ENCODE measurements around the gene ROS1. TPM values are rescaled to one million over a fixed set of nuclear protein-coding genes. Genes with fewer than 3 reads are reported as not detected.
"Not testable (repeated sequence)": the region's sequence is repeated elsewhere in the genome, so short reads cannot be mapped to it uniquely, and the experiment has no call there.

The ROS1 gene
- total RNA-seq, 1 donor from 2014 or later = under 0.01 TPM

GRCh38 chr6:117389227-117390057 is 36.3 kb downstream of the ROS1 start:
- no peaks in the 10 kb centered on the region for H3K4me1 ChIP-seq (ENCODE audit: control insufficient read depth in 3 of 3, insufficient read depth in 3 of 3, low read length in 3 of 3)
- no peaks in the 10 kb centered on the region for H3K36me3 ChIP-seq (ENCODE audit: control insufficient read depth in 3 of 3, insufficient read depth in 3 of 3, low read length in 3 of 3)
- no peak overlapping the region for H3K9ac ChIP-seq (ENCODE audit: low read depth in 1 of 3, low read length in 3 of 3)
- H3K9me3 ChIP-seq (ENCODE audit: control insufficient read depth in 3 of 3, low read length in 3 of 3) = no peaks in the 10 kb centered on the region
- no peak overlapping the region for H3K27ac ChIP-seq (ENCODE audit: low read depth, low read length)
- H3K27me3 ChIP-seq (ENCODE audit: control insufficient read depth in 3 of 3, insufficient read depth in 3 of 3, low read length in 3 of 3) = no peaks in the 10 kb centered on the region
- H3K4me3 ChIP-seq (ENCODE audit: low read length in 3 of 3) = no peak overlapping the region

GRCh38 chr6:117387454-117387974 is 38.2 kb downstream of the ROS1 start:
- no peaks in the 10 kb centered on the region for H3K27me3 ChIP-seq (ENCODE audit: control insufficient read depth in 3 of 3, insufficient read depth in 3 of 3, low read length in 3 of 3)
- no peaks in the 10 kb centered on the region for H3K36me3 ChIP-seq (ENCODE audit: control insufficient read depth in 3 of 3, insufficient read depth in 3 of 3, low read length in 3 of 3)
- H3K9ac ChIP-seq (ENCODE audit: low read depth in 1 of 3, low read length in 3 of 3) = no peak overlapping the region
- H3K27ac ChIP-seq (ENCODE audit: low read depth, low read length) = no peak overlapping the region
- no peaks in the 10 kb centered on the region for H3K4me1 ChIP-seq (ENCODE audit: control insufficient read depth in 3 of 3, insufficient read depth in 3 of 3, low read length in 3 of 3)
- H3K4me3 ChIP-seq (ENCODE audit: low read length in 3 of 3) = no peak overlapping the region
- H3K9me3 ChIP-seq (ENCODE audit: control insufficient read depth in 3 of 3, low read length in 3 of 3) = no peaks in the 10 kb centered on the region

DNA sequence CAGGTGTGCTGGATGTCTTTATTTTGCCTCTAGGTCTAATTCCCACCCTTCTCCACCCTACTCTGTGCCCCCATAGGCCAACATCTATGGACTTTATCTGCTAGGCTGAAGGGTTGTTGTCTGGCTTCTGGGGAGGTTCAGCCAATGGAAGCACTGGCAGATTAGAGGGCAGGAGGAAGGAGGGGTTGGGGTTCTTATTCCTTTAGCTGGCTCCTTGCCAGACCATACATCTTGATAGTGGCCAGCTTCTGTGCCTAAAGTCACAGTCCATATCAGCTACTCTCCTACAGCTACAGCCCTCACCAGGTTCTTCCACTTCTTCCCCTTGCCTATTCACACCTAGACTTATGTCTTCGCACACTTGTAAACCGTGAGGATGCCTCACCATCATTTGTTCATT is 41.1 kb downstream of the ROS1 start:
- H3K4me3 ChIP-seq (ENCODE audit: low read length in 3 of 3) = no peak overlapping the region

GRCh38 chr6:117381749-117382148 is 44.0 kb downstream of the ROS1 start:
- no peaks in the 10 kb centered on the region for H3K27me3 ChIP-seq (ENCODE audit: control insufficient read depth in 3 of 3, insufficient read depth in 3 of 3, low read length in 3 of 3)
- no peaks in the 10 kb centered on the region for H3K4me1 ChIP-seq (ENCODE audit: control insufficient read depth in 3 of 3, insufficient read depth in 3 of 3, low read length in 3 of 3)
- no peaks in the 10 kb centered on the region for H3K9me3 ChIP-seq (ENCODE audit: control insufficient read depth in 3 of 3, low read length in 3 of 3)
- H3K27ac ChIP-seq (ENCODE audit: low read depth, low read length) = no peak overlapping the region
- H3K9ac ChIP-seq (ENCODE audit: low read depth in 1 of 3, low read length in 3 of 3) = no peak overlapping the region
- H3K36me3 ChIP-seq (ENCODE audit: control insufficient read depth in 3 of 3, insufficient read depth in 3 of 3, low read length in 3 of 3) = no peaks in the 10 kb centered on the region
- no peak overlapping the region for H3K4me3 ChIP-seq (ENCODE audit: low read length in 3 of 3)

More for the DNA sequence above, 41.1 kb downstream of the ROS1 start:
- Histone ChIP-seq H3K9ac (ENCODE audit: low read depth in 1 of 3, low read length in 3 of 3) (no peak overlapping the region), H3K27me3 (ENCODE audit: control insufficient read depth in 3 of 3, insufficient read depth in 3 of 3, low read length in 3 of 3) (no peaks in the 10 kb centered on the region), H3K9me3 (ENCODE audit: control insufficient read depth in 3 of 3, low read length in 3 of 3) (no peaks in the 10 kb centered on the region), H3K36me3 (ENCODE audit: control insufficient read depth in 3 of 3, insufficient read depth in 3 of 3, low read length in 3 of 3) (no peaks in the 10 kb centered on the region), H3K27ac (ENCODE audit: low read depth, low read length) (no peak overlapping the region), H3K4me1 (ENCODE audit: control insufficient read depth in 3 of 3, insufficient read depth in 3 of 3, low read length in 3 of 3) (no peaks in the 10 kb centered on the region)

- Histone ChIP-seq H3K9me3 (ENCODE audit: control insufficient read depth in 3 of 3, low read length in 3 of 3) (no peaks in the 10 kb centered on the region), H3K36me3 (ENCODE audit: control insufficient read depth in 3 of 3, insufficient read depth in 3 of 3, low read length in 3 of 3) (no peaks in the 10 kb centered on the region), H3K27me3 (ENCODE audit: control insufficient read depth in 3 of 3, insufficient read depth in 3 of 3, low read length in 3 of 3) (no peaks in the 10 kb centered on the region), H3K4me1 (ENCODE audit: control insufficient read depth in 3 of 3, insufficient read depth in 3 of 3, low read length in 3 of 3) (no peaks in the 10 kb centered on the region), H3K27ac (ENCODE audit: low read depth, low read length) (no peak overlapping the region), H3K9ac (ENCODE audit: low read depth in 1 of 3, low read length in 3 of 3) (no peak overlapping the region), H3K4me3 (ENCODE audit: low read length in 3 of 3) (no peak overlapping the region)
Measured at GRCh38 chr6:117380298-117380697, 45.4 kb downstream of the ROS1 start.

DNA sequence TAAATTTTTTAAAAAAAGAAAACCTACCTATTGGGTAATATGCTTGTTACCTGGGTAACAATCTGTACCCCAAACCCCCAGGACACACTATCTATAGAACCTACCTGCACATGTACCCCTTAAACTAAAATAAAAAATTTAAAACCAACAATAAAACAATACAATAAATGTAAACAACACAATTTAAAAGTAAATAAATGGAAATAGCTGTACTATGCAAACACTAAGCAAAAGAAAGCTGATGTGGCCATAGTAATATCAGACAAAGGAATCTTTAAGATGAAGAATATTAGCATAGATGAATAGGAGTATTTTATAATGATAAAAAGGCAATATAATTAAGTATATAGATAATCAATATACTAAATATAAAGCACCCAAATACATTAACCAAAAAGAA is 50.3 kb downstream of the ROS1 start:
- Histone ChIP-seq H3K36me3 (ENCODE audit: control insufficient read depth in 3 of 3, insufficient read depth in 3 of 3, low read length in 3 of 3) (no peaks in the 10 kb centered on the region), H3K4me1 (ENCODE audit: control insufficient read depth in 3 of 3, insufficient read depth in 3 of 3, low read length in 3 of 3) (no peaks in the 10 kb centered on the region), H3K9ac (ENCODE audit: low read depth in 1 of 3, low read length in 3 of 3) (no peak overlapping the region)

GRCh38 chr6:117373211-117373813 is 52.4 kb downstream of the ROS1 start:
- Histone ChIP-seq H3K36me3 (ENCODE audit: control insufficient read depth in 3 of 3, insufficient read depth in 3 of 3, low read length in 3 of 3) (no peaks in the 10 kb centered on the region), H3K4me3 (ENCODE audit: low read length in 3 of 3) (no peak overlapping the region), H3K4me1 (ENCODE audit: control insufficient read depth in 3 of 3, insufficient read depth in 3 of 3, low read length in 3 of 3) (no peaks in the 10 kb centered on the region), H3K27ac (ENCODE audit: low read depth, low read length) (no peak overlapping the region), H3K9ac (ENCODE audit: low read depth in 1 of 3, low read length in 3 of 3) (no peak overlapping the region), H3K9me3 (ENCODE audit: control insufficient read depth in 3 of 3, low read length in 3 of 3) (no peaks in the 10 kb centered on the region), H3K27me3 (ENCODE audit: control insufficient read depth in 3 of 3, insufficient read depth in 3 of 3, low read length in 3 of 3) (peaks cover 0 to 3% (median 0%) of the 10 kb centered on the region in 3 donors)

More for the DNA sequence above, 50.3 kb downstream of the ROS1 start:
- Histone ChIP-seq H3K9me3 (ENCODE audit: control insufficient read depth in 3 of 3, low read length in 3 of 3) (no peaks in the 10 kb centered on the region), H3K27ac (ENCODE audit: low read depth, low read length) (no peak overlapping the region), H3K4me3 (ENCODE audit: low read length in 3 of 3) (no peak overlapping the region), H3K27me3 (ENCODE audit: control insufficient read depth in 3 of 3, insufficient read depth in 3 of 3, low read length in 3 of 3) (peaks cover 0 to 3% (median 0%) of the 10 kb centered on the region in 3 donors)

DNA sequence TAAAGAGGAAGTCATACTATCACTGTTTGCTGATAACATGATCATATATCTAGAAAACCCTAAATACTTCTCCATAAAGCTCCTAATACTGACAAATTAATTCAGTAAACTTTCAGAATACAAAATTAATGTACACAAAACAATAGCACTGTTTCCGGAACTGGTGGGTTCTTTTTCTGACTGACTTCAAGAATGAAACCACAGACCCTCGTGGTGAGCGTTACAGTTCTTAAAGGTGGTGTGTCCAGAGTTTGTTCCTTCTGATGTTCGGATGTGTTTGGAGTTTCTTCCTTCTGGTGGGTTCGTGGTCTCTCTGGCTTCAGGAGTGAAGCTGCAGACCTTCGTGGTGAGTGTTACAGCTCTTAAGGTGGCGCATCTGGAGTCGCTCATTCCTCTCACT is 53.5 kb downstream of the ROS1 start:
- H3K27me3 ChIP-seq (ENCODE audit: control insufficient read depth in 3 of 3, insufficient read depth in 3 of 3, low read length in 3 of 3); H3K4me1 ChIP-seq (ENCODE audit: control insufficient read depth in 3 of 3, insufficient read depth in 3 of 3, low read length in 3 of 3); H3K4me3 ChIP-seq (ENCODE audit: low read length in 3 of 3); H3K36me3 ChIP-seq (ENCODE audit: control insufficient read depth in 3 of 3, insufficient read depth in 3 of 3, low read length in 3 of 3); H3K27ac ChIP-seq (ENCODE audit: low read depth, low read length); H3K9ac ChIP-seq (ENCODE audit: low read depth in 1 of 3, low read length in 3 of 3); H3K9me3 ChIP-seq (ENCODE audit: control insufficient read depth in 3 of 3, low read length in 3 of 3): not testable (repeated sequence)

DNA sequence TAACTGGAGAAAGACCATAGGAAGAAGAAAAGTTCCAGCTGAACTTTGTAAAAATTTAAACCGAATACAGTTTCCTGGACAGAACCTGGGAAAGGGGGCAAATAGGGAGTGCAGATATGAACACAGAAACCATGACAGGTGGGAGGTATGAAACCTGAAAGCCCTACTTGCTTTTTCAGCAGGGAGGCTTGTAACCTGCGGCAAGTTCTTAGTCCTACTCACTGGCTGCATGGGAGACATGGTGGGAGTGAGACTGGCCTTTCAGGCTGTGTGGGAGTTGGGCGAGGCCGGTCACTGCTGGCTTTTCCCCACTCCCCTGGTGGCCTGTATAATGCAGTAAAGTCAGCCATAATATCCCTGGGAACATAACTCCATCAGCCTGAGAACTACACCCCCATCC is 54.2 kb downstream of the ROS1 start:
- no peak overlapping the region for H3K9ac ChIP-seq (ENCODE audit: low read depth in 1 of 3, low read length in 3 of 3)
- H3K27me3 ChIP-seq (ENCODE audit: control insufficient read depth in 3 of 3, insufficient read depth in 3 of 3, low read length in 3 of 3) = peaks cover 0 to 3% (median 0%) of the 10 kb centered on the region in 3 donors
- no peak overlapping the region for H3K27ac ChIP-seq (ENCODE audit: low read depth, low read length)
- H3K36me3 ChIP-seq (ENCODE audit: control insufficient read depth in 3 of 3, insufficient read depth in 3 of 3, low read length in 3 of 3) = no peaks in the 10 kb centered on the region
- H3K9me3 ChIP-seq (ENCODE audit: control insufficient read depth in 3 of 3, low read length in 3 of 3) = no peaks in the 10 kb centered on the region
- H3K4me1 ChIP-seq (ENCODE audit: control insufficient read depth in 3 of 3, insufficient read depth in 3 of 3, low read length in 3 of 3) = no peaks in the 10 kb centered on the region
- no peak overlapping the region for H3K4me3 ChIP-seq (ENCODE audit: low read length in 3 of 3)

GRCh38 chr6:117359581-117359980 is 66.2 kb downstream of the ROS1 start:
- no peak overlapping the region for H3K9ac ChIP-seq (ENCODE audit: low read depth in 1 of 3, low read length in 3 of 3)
- H3K27ac ChIP-seq (ENCODE audit: low read depth, low read length) = no peak overlapping the region
- no peaks in the 10 kb centered on the region for H3K27me3 ChIP-seq (ENCODE audit: control insufficient read depth in 3 of 3, insufficient read depth in 3 of 3, low read length in 3 of 3)
- H3K9me3 ChIP-seq (ENCODE audit: control insufficient read depth in 3 of 3, low read length in 3 of 3) = no peaks in the 10 kb centered on the region
- no peak overlapping the region for H3K4me3 ChIP-seq (ENCODE audit: low read length in 3 of 3)
- no peaks in the 10 kb centered on the region for H3K4me1 ChIP-seq (ENCODE audit: control insufficient read depth in 3 of 3, insufficient read depth in 3 of 3, low read length in 3 of 3)
- no peaks in the 10 kb centered on the region for H3K36me3 ChIP-seq (ENCODE audit: control insufficient read depth in 3 of 3, insufficient read depth in 3 of 3, low read length in 3 of 3)

Data from skeletal muscle tissue (tissue), 4 donors.